Astrocyte of the cerebellum (primary cell): ENCODE measurements around the gene AVEN.

Experiments used
- DNase-seq: peaks from one replicate; pipeline ENCODE4 v3.0.0-alpha.2; 2011; ENCODE audit warnings: low read depth
- H3K4me3 ChIP-seq: 2 replicates; pipeline ENCODE4 v1.5.1; 2011; ENCODE audit warnings: mild to moderate bottlenecking, low read depth, low read length, moderate library complexity
- CTCF ChIP-seq: IDR thresholded peaks from 2 replicates; pipeline ENCODE4 v1.5.1; 2012; ENCODE audit warnings: low read length, low read depth, moderate library complexity, mild to moderate bottlenecking; ENCODE audit errors: missing control alignments
- in situ Hi-C: cut with HindIII; loops from 2 replicates; pipeline ENCODE4 v1.10.0; 2017; ENCODE audit warnings: low sequenced_read_pairs

The AVEN gene

DNA sequence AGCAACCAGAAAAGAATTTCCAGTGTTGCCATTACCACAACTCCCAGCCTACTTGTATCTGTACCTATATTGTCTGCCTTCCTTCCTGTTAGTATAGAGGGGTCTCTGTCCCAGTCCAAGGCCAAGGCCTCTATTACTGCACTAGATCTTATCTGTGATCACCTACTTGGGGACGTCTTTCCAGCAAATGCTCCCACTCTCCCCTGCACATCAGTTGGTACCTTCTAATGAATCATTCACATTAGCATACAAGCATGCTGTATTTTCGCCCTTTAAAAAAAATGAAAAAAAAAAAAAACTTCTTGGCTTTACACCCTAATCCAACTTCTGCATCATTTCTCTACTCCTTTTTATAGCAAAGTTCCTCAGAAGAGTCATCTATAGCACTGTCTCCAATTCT is 4.8 kb upstream of the AVEN start:
- H3K4me3 ChIP-seq: no peak overlapping the region
- in situ Hi-C loops: no loop called here
- no peak for TF ChIP-seq CTCF
- no peak for DNase-seq

DNA sequence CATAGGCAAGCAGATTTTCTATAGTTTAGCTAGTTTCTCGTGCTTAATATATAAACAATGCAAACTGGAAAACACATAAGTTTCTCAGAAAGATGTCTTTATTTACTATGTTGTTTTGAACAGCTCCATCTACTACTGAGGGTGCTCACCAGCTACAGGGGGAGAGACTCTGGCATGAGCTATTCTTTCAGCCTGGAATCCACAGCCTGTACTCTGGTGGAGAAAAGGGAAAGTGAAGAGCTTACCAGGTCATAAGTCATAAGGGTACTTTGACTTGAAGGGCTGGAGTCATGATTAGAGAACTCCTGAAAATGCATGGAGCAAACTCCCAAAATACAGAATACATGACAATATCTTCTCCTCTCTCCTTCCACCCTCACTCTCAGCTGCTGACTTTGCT is 4.4 kb upstream of the AVEN start:
- DNase-seq: no peak
- no peak for TF ChIP-seq CTCF
- in situ Hi-C loops: no loop called here
- H3K4me3 ChIP-seq: no peak overlapping the region

DNA sequence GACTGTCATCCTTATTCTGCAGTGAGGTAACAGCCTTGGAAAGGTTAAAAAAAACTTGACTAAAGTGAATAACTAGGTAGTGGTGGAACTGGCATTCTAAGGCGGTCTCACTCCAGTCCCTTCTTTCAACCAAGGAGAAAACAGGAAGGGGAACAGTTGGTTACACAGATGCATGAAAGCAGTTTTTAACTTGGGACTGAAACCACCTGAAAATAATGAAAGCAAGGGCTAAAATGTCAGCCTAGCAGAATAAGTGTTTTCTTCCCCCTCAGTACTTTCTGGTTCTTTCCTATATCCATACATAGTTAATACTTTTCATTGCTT is 748 bp upstream of the AVEN start:
- TF ChIP-seq CTCF: no peak
- H3K4me3 ChIP-seq: no peak overlapping the region
- in situ Hi-C loops: no loop called here
- no peak for DNase-seq

DNA sequence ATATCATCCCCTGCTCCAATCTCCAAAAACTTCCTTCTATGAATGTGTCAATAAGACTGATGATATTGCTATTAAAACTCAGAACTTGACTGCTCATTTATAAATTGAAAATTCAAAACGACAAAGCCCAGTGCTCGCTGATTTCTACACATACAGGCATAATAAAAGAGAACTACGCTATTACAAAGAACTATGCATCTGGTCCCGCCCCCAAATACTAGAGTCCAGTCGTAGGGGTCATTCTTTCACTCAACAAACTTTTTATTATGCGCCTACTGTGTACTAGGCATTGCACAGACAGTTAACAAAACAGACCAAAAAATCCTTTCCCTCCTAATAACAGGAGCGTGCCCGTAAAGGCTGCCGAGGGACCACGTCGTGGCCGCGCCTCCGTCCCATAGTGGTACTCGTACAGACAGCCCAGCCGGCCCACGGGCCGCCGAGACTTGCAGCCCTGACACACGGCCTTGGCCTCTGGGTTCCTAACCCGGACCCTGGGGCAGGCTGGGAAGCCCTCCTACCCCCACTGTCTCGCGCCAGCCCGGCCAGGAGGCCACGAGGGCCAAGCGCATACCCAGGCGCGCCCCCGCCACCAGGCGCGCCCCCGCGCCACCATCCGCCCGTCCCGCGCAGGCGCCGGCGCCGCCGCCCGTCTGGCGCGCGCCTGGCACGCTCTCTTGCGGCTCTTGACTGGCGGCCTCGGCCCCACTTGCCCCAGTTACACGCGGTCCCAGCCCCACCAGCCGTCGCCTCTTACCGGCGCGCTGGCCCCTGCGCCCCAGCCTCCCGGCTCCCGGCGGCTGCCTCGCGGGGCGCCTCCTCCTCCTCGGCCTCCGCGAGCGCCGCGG is 757 bp downstream of the AVEN start:
- in situ Hi-C loops: no loop called here
- DNase-seq: no peak
- H3K4me3 ChIP-seq: peak overlapping the region; percentile 84
- TF ChIP-seq CTCF: no peak

DNA sequence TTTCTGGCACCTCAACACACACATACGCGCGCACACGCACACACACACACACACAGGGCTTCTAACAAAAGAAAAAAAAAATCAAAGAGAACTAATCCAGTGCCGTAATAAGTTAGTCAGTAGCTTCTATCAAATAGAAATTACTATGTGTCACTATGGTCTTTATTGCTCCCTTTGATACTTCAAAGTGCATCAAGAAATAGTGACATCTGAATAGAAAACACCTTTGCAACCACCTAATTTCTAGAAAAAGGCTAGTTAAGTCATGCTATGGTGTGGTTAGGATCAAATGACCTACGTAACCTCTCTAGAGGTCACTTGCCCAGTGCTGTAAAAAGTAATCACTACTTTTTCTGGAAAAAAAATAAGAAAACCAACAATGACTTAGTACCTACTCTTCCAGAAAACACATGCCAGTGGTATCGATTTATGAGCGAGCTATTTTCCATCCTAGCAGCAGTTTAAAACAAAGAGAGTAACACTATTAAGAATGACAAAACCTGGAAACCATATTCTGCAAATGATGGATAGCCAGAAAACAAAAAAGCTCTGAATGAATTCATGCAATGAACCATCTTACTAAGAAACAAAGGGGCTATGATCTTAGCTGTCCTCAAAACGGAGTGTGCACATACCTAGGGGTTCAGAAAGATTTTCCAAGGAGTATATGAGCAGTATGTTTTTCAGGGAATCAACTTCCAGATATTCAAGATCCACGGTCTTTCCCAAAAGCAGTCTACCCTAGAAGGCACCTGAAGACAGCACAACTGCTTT is 6.8 kb downstream of the AVEN start:
- no peak for TF ChIP-seq CTCF
- no peak for DNase-seq
- in situ Hi-C loops: no loop called here
- H3K4me3 ChIP-seq: no peak overlapping the region

DNA sequence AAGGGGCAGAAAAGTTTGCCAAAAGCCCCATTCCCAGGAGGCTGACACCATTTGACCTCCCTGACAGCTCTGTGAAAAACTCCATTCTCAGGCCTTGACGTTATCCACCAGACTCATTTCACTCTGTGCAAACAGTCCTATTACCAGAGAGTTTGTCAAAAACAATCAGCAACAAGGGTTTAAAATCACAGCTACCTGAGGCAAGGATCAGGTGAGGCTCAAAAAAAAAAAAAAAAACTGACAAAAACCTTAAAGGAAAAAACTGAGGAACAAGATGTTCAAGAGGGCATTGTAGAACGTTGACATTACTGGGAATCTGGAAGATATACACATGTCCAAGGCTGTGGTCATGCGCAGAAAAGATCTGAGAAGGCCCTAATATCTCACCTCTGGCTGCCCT is 11.4 kb downstream of the AVEN start:
- no peak for TF ChIP-seq CTCF
- in situ Hi-C loops: no loop called here

More for the DNA sequence above, 11.4 kb downstream of the AVEN start:
- DNase-seq: no peak
- no peak overlapping the region for H3K4me3 ChIP-seq
